Skeletal muscle tissue (tissue), 4 donors: ENCODE data around the gene RNASET2. TPM values are rescaled to one million over a fixed set of nuclear protein-coding genes. Genes with fewer than 3 reads are reported as not detected.

Source experiments
- H3K27ac ChIP-seq: one replicate; pipeline ENCODE4 v1.7.0; 2013; ENCODE audit warnings: mild to moderate bottlenecking, low read depth, low read length, inconsistent platforms
- H3K27me3 ChIP-seq, 3 donors: one replicate each; pipeline ENCODE4 v1.7.0; 2013; ENCODE audit warnings: low read length in 3 of 3; ENCODE audit not compliant: control insufficient read depth in 3 of 3, insufficient read depth in 3 of 3
- H3K36me3 ChIP-seq, 3 donors: one replicate each; pipeline ENCODE4 v1.7.0; 2013; ENCODE audit warnings: low read length in 3 of 3; ENCODE audit not compliant: control insufficient read depth in 3 of 3, insufficient read depth in 3 of 3
- H3K4me1 ChIP-seq, 3 donors: one replicate each; pipeline ENCODE4 v1.7.0; 2013; ENCODE audit warnings: low read length in 3 of 3, mild to moderate bottlenecking in 3 of 3; ENCODE audit not compliant: control insufficient read depth in 3 of 3, insufficient read depth in 3 of 3
- H3K4me3 ChIP-seq, 3 donors: one replicate each; pipeline ENCODE4 v1.7.0; 2013; ENCODE audit warnings: low read length in 3 of 3
- H3K9ac ChIP-seq, 3 donors: one replicate each; pipeline ENCODE4 v1.7.0; 2013; ENCODE audit warnings: low read length in 3 of 3, mild to moderate bottlenecking in 3 of 3, moderate library complexity in 2 of 3, low read depth in 1 of 3
- H3K9me3 ChIP-seq, 3 donors: one replicate each; pipeline ENCODE4 v1.7.0; 2013; ENCODE audit warnings: low read length in 3 of 3; ENCODE audit not compliant: control insufficient read depth in 3 of 3
- total RNA-seq: library from RNA; depleted of rRNA; stranded (reverse); fragments of >200 nt; gene quantifications from one replicate; pipeline ENCODE4 v1.2.3, GENCODE V29; 2014
- donor health status: Osteomylitis.

RNASET2 gene
- total RNA-seq, 1 donor from 2014 or later, result 20.9 TPM

DNA sequence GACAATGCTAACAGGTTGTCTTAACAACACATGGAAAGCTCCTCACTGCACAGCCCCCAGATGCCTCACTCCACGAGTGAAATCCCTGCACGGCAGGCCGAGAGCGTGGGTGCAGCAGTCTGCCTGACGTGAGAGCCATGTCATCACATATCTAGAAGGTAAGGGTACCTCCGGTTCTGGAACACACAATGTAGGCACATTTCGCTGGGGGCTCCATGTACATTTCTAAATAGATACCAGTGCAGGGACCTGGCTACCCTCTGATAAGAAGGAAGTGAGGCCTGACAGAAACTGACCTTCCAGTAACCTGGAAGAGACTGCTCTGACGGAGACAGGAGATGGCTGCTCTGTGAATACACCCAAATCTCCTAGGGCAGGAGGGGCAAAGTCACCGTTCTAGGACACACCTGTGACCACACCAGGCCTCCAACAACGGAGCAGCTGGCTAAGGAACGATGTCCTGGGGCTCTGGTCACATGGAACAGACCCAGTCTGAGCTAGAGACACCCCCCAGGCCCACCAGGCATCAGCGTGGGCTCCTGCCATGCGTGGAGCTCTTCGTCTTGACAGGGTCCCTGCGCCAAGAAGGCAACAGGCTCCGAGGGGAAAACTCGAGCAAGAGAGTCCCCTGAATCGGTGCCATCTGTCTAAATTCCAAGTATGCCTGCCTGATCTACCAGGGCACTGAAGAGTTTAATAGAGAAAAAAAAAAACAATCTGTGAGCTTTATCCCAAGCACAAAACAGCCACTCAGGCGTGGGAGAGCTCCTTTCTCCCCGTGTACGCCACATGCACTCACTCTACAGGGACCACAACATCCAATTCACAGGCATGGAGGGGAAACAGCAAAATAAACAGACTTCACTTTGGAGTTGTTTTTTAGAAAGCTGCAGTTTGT, 27.5 kb downstream of the RNASET2 start:
- Histone ChIP-seq H3K27ac (no peak overlapping the region), H3K9ac (no peak overlapping the region), H3K36me3 (peaks cover 9 to 12% (median 10%) of the 10 kb centered on the region in 3 donors), H3K4me1 (peaks cover 0 to 4% (median 0%) of the 10 kb centered on the region in 3 donors), H3K9me3 (no peaks in the 10 kb centered on the region), H3K27me3 (peaks cover 0 to 2% (median 0%) of the 10 kb centered on the region in 3 donors), H3K4me3 (no peak overlapping the region)

DNA sequence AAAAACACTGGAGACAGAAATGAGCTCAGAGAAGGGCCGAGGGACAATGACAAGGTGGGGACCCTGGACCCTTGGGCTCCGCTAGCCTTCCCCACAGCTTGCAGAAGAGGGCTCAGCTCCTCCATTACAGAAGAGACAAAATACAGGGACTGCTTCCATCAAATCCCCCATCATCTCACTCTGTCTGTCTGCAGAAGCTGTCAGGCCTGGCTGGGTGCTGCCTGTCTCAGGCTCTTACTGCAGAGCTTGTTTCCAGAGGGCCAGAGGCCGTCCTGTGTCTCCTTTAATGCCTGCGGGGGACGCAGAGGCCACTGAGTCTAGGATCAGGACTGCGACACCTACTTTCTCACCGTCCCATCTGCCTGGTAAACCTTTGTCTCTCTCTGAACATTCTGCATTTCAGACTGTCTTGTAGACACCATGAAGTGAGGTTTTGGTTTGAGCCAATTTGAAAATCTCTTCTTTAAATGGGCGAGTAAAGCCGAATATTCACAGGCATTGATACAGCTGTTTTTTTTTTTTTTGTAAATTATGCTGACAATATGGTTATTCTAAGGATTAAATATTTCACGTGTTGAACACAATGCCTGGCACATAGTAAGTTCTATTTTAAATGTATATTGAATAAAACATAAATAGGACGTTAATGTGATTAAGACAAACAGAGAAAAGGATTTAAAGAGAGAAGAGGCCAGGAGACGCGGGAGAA, 28.3 kb downstream of the RNASET2 start:
- H3K27ac ChIP-seq, result no peak overlapping the region
- no peak overlapping the region for H3K4me3 ChIP-seq
- no peak overlapping the region for H3K9ac ChIP-seq
- H3K27me3 ChIP-seq, result peaks cover 0 to 2% (median 0%) of the 10 kb centered on the region in 3 donors
- no peaks in the 10 kb centered on the region for H3K9me3 ChIP-seq
- peaks cover 7 to 12% (median 10%) of the 10 kb centered on the region in 3 donors for H3K36me3 ChIP-seq
- H3K4me1 ChIP-seq, result peaks cover 0 to 4% (median 0%) of the 10 kb centered on the region in 3 donors

DNA sequence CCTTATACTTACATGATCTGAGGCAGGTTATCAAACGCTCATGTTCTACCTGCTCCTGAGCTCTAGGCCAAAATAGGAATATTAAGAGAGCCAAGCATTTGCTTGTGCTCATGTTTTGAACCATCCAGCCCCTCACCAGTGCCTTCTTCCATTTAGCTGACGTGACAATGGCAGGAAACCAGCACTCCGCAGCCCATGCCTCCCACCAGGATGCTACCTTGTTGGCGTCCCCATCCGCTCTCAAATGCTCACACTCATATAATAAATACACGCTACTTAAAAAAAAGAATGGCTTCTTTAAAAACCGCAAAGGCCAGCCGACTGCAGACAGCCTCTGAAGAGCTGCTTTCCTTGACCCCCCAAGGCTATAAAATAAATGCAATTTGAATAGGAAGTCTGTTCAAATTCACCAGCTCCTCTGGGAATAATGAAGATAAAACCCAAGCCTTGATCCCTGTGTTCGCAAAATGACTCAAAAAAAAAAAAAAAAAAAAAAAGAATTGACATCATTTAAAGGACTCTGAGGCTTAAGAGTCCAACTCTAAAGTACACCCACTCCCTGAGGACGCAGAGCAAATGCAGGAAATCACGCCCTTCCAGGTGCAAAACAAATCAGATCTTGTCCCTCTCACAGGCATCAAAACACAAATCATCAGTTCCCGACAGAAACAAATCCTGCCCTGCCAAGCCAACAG, 29.0 kb downstream of the RNASET2 start:
- peaks cover 0 to 2% (median 0%) of the 10 kb centered on the region in 3 donors for H3K27me3 ChIP-seq
- H3K4me1 ChIP-seq, result peaks cover 0 to 4% (median 0%) of the 10 kb centered on the region in 3 donors
- no peak overlapping the region for H3K27ac ChIP-seq
- H3K36me3 ChIP-seq, result peaks cover 5 to 8% (median 8%) of the 10 kb centered on the region in 3 donors
- no peak overlapping the region for H3K4me3 ChIP-seq
- H3K9me3 ChIP-seq, result no peaks in the 10 kb centered on the region
- H3K9ac ChIP-seq, result no peak overlapping the region

DNA sequence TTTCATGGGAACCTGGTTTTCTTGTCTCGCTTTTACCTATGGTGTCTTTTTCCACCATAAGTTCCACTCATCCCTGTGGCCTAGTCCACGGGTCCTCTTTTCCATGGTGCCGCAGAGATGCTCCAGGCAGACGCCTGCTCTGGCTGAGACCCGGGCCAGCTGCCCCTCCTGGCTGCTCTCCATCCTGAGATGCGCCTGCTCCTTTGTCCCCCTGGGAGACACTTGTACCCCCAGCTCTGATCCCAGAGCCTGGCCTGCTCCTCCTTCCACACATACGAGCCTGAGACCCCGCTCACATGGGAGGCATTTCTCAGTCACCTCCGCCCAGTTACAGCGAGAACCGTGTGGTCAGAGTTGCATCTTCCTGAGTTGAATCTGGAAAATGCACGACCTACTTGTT, 29.6 kb downstream of the RNASET2 start:
- H3K36me3 ChIP-seq, result peaks cover 5 to 8% (median 8%) of the 10 kb centered on the region in 3 donors
- H3K27me3 ChIP-seq, result peaks cover 0 to 2% (median 0%) of the 10 kb centered on the region in 3 donors
- H3K27ac ChIP-seq, result no peak overlapping the region
- H3K9me3 ChIP-seq, result no peaks in the 10 kb centered on the region
- peaks cover 0 to 4% (median 0%) of the 10 kb centered on the region in 3 donors for H3K4me1 ChIP-seq
- H3K4me3 ChIP-seq, result no peak overlapping the region
- H3K9ac ChIP-seq, result no peak overlapping the region

DNA sequence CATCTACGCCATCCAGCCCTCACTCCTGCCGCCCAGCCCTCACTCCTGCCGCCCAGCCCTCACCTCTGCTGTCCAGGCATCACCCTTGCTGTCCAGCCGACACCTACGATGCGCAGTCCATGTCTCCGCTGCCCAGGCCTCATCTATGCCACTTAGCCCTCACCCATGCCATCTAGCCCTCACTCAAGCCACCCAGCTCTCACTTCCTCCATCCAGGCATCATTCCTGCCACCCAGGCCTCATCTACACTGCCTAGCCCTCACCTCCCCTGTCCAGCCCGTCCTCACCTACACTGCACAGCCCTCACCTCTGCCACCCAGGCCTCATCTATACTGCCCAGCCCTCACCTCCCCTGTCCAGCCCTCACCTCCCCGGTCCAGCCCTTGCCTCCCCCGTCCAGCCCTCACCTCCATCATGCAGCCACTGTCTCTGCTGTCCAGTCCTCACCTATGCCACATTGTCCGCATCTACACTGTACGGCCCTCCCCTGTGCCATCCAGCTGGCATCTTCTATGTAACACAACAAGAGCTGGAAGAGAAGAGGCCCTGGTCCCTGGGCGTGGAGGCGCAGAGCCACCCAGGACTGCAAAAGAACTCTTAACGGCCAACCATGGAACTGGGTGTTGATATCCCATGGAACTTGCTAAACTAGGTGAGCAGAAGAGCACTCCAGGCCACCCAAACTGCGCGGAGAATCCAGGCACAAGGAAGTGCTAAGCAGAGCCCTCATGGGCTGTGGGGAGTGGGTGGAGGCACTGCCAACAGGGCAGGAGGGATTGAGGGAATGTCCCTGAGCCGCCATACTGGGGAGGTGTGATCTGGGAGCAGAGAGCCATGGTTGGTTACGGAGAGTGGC, 31.0 kb downstream of the RNASET2 start:
- Histone ChIP-seq H3K36me3 (peaks cover 4 to 8% (median 4%) of the 10 kb centered on the region in 3 donors), H3K27me3 (peaks cover 0 to 2% (median 0%) of the 10 kb centered on the region in 3 donors), H3K27ac (no peak overlapping the region), H3K4me3 (no peak overlapping the region), H3K9me3 (no peaks in the 10 kb centered on the region), H3K9ac (no peak overlapping the region), H3K4me1 (peaks cover 0 to 4% (median 0%) of the 10 kb centered on the region in 3 donors)

DNA sequence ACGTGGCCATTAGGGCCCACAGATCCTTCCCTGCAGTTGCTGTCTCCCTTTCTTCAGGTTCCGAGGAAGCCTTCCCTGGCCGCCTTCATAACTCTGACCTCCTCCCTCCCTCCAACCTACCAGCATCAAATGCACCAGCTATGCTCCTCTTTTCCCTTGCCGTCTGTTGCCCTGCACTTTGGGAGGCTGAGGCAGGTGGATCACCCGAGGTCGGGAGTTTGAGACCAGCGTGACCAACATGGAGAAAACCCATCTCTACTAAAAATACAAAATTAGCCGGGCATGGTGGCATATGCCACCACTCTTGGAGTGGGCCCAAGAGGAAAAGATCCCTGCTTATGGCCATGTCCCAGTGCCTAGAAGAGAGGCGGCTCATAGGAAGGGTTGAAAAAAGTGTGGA, 31.8 kb downstream of the RNASET2 start:
- Histone ChIP-seq H3K9me3 (no peaks in the 10 kb centered on the region), H3K4me3 (no peak overlapping the region), H3K4me1 (peaks cover 0 to 4% (median 0%) of the 10 kb centered on the region in 3 donors), H3K36me3 (peaks cover 0 to 8% (median 0%) of the 10 kb centered on the region in 3 donors), H3K27ac (no peak overlapping the region), H3K9ac (no peak overlapping the region), H3K27me3 (peaks cover 0 to 2% (median 0%) of the 10 kb centered on the region in 3 donors)

DNA sequence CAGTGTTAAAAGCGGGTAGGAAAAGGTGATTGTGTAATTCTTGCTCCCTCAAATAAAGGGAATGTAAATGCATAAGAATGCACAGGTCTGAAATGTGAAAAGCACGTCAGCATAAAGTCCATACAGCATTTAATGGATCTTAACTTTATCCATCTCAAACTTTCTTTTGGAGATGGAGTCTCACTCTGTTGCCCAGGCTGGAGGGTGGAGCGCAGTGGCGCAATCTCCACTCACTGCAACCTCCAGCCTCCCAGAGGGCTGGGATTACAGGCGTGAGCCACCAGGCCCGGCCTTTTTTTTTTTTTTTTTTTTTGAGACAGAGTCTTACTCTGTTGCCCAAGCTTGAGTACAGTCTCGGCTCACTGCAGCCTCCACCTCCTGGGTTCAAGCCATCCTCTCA, 33.4 kb downstream of the RNASET2 start:
- Histone ChIP-seq H3K4me3 (no peak overlapping the region), H3K36me3 (no peaks in the 10 kb centered on the region), H3K27ac (no peak overlapping the region), H3K9ac (no peak overlapping the region), H3K27me3 (peaks cover 0 to 2% (median 0%) of the 10 kb centered on the region in 3 donors), H3K9me3 (no peaks in the 10 kb centered on the region), H3K4me1 (no peaks in the 10 kb centered on the region)

DNA sequence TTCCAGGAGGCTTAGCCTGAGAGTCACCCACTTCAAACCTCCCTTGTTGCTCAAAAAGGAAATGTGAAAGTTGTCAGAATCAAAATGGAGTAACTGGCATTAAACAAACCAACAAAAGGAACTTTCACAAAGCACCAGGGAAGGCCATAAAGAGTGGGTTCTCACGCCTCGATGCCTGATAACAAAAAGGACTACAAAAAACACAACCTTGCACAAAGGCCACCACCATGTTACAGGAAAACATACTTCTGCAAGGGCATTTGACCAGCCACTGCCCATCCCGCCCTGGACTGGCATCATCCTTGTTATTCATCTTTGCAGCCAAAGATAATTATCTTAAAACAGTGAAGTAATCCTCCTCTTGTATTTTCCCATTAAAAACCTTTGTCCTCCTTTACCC, 34.8 kb downstream of the RNASET2 start:
- no peak overlapping the region for H3K27ac ChIP-seq
- H3K27me3 ChIP-seq, result peaks cover 0 to 2% (median 0%) of the 10 kb centered on the region in 3 donors
- H3K4me1 ChIP-seq, result no peaks in the 10 kb centered on the region
- H3K36me3 ChIP-seq, result no peaks in the 10 kb centered on the region
- H3K9me3 ChIP-seq, result no peaks in the 10 kb centered on the region
- H3K9ac ChIP-seq, result no peak overlapping the region
- no peak overlapping the region for H3K4me3 ChIP-seq

DNA sequence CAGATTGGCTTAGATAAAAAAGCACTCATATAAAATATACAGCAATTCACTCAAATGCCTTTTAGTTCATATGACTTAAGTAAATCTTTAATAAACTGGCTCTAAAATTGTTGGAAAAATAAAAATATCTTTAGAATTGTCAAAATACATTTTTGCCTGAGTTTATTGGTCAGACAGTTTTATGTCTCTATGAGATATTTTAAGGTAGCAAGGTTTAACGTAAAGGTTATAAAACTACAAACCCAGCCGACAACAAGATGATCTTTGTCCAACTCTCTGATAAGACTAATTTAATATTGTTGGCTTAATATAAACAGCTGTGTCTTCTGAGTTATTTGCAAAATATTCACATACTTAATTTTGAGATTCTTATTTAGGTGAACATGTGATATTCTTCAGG, 39.5 kb downstream of the RNASET2 start:
- no peaks in the 10 kb centered on the region for H3K4me1 ChIP-seq
- H3K4me3 ChIP-seq, result no peak overlapping the region
- no peaks in the 10 kb centered on the region for H3K9me3 ChIP-seq
- no peaks in the 10 kb centered on the region for H3K27me3 ChIP-seq
- no peak overlapping the region for H3K9ac ChIP-seq
- H3K27ac ChIP-seq, result no peak overlapping the region
- H3K36me3 ChIP-seq, result no peaks in the 10 kb centered on the region
